ENCODE results near the gene ZNF891. TPM values are rescaled to one million over a fixed set of nuclear protein-coding genes. Genes with fewer than 3 reads are reported as not detected.

Gene ZNF891
- total RNA-seq, 1 experiment from 2014 or later = 0.02 TPM

- no peaks in the 10 kb centered on the region for H3K4me1 ChIP-seq (ENCODE audit: control insufficient read depth in 1 of 2, insufficient read depth in 2 of 2, low read length in 2 of 2)
- intact Hi-C loops (cut with micrococcal nuclease) = no loop called here
- H3K36me3 ChIP-seq (ENCODE audit: control insufficient read depth in 1 of 2, insufficient read depth in 2 of 2, low read length in 2 of 2) = no peaks in the 10 kb centered on the region
- no peak for DNase-seq (ENCODE audit: low read depth, low spot score)
- no peaks in the 10 kb centered on the region for H3K79me2 ChIP-seq (ENCODE audit: insufficient read depth, low read length)
- no peak overlapping the region for H3K27ac ChIP-seq (ENCODE audit: low read depth, low read length)
- no peaks in the 10 kb centered on the region for H3K9me2 ChIP-seq (ENCODE audit: insufficient read depth)
- H4K20me1 ChIP-seq (ENCODE audit: insufficient read depth) = no peaks in the 10 kb centered on the region
- peaks cover 21 to 38% of the 10 kb centered on the region in 2 experiments; a peak in 2 of 4 replicates for H3K9me3 ChIP-seq (ENCODE audit: control insufficient read depth in 1 of 2, insufficient read depth in 1 of 2, low read depth in 1 of 2, low read length in 2 of 2)
- BruUV-seq (replicated peaks) = no TSS peak
- H3K4me3 ChIP-seq (replicated peaks in 1 of 2; ENCODE audit: low read depth in 1 of 2, low read length in 2 of 2) = no peak overlapping the region
- TF ChIP-seq SP1 (IDR thresholded peaks at IDR 0.05; ENCODE audit: low read depth) (no peak), ZNF274 (IDR thresholded peaks at IDR 0.05; ENCODE audit: low read depth, low read length) (peak; percentile 72)
- TF ChIP-seq, protein P1, sequence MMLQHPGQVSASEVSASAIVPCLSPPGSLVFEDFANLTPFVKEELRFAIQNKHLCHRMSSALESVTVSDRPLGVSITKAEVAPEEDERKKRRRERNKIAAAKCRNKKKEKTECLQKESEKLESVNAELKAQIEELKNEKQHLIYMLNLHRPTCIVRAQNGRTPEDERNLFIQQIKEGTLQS (IDR thresholded peaks at IDR 0.05) = no peak
- TF ChIP-seq, protein P2, sequence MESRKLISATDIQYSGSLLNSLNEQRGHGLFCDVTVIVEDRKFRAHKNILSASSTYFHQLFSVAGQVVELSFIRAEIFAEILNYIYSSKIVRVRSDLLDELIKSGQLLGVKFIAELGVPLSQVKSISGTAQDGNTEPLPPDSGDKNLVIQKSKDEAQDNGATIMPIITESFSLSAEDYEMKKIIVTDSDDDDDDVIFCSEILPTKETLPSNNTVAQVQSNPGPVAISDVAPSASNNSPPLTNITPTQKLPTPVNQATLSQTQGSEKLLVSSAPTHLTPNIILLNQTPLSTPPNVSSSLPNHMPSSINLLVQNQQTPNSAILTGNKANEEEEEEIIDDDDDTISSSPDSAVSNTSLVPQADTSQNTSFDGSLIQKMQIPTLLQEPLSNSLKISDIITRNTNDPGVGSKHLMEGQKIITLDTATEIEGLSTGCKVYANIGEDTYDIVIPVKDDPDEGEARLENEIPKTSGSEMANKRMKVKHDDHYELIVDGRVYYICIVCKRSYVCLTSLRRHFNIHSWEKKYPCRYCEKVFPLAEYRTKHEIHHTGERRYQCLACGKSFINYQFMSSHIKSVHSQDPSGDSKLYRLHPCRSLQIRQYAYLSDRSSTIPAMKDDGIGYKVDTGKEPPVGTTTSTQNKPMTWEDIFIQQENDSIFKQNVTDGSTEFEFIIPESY (IDR thresholded peaks at IDR 0.05; ENCODE audit: extremely low read depth, insufficient replicate concordance, low read length) = no peak
- CTCF ChIA-PET = no interaction called here
- H2AFZ ChIP-seq (ENCODE audit: low read depth, low read length, poor library complexity, severe bottlenecking) = no peak overlapping the region
- no peaks in the 10 kb centered on the region for H3K27me3 ChIP-seq (ENCODE audit: insufficient read depth, low read length)
- POLR2A ChIA-PET = no interaction called here
- no peak overlapping the region for H3K4me2 ChIP-seq (ENCODE audit: low read length)
- RAD21 ChIA-PET (ENCODE audit: low non-redundant PET in 1 of 2, low total read pairs in 2 of 2, uncharacterized antibody in 2 of 2, unreplicated experiment in 2 of 2) = no interaction called here
- H3K9ac ChIP-seq (ENCODE audit: low read length) = no peak overlapping the region
- no peak for ATAC-seq
These were observed 9.5 kb downstream of the ZNF891 start for GRCh38 chr12:133120385-133121191.

- POLR2A ChIA-PET = no interaction called here
- intact Hi-C loops (cut with micrococcal nuclease) = no loop called here
- CTCF ChIA-PET = no interaction called here
- no peak for TF ChIP-seq POLR2AphosphoS5 (IDR thresholded peaks at IDR 0.05; ENCODE audit: low read depth, low read length)
- no peak for TF ChIP-seq RAD21 (IDR thresholded peaks at IDR 0.05; ENCODE audit: low read depth)
- TF ChIP-seq TCF7L2 (IDR thresholded peaks at IDR 0.05; ENCODE audit: borderline replicate concordance, extremely low read depth, insufficient read depth, insufficient read length) = no peak
- no peak for TF ChIP-seq CEBPB (IDR thresholded peaks at IDR 0.05; ENCODE audit: low read depth)
- no peak for TF ChIP-seq EZH2phosphoT487 (IDR thresholded peaks at IDR 0.05; ENCODE audit: borderline replicate concordance)
- TF ChIP-seq ELF1 (IDR thresholded peaks at IDR 0.05; ENCODE audit: borderline replicate concordance, low read depth) = no peak
- no peak for TF ChIP-seq SRF (IDR thresholded peaks at IDR 0.05; ENCODE audit: low read depth)
- no peak for TF ChIP-seq EZH2 (IDR thresholded peaks at IDR 0.05)
- no peak for TF ChIP-seq EGR1 (IDR thresholded peaks at IDR 0.05; ENCODE audit: low read depth)
- TF ChIP-seq REST (IDR thresholded peaks at IDR 0.05; ENCODE audit: low read depth) = no peak
These were observed 21.9 kb downstream of the ZNF891 start for GRCh38 chr12:133108150-133108549.

More at GRCh38 chr12:133108150-133108549, 21.9 kb downstream of the ZNF891 start:
- BruUV-seq (replicated peaks) = no TSS peak
- Histone ChIP-seq H3K27ac (ENCODE audit: low read depth, low read length) (no peak overlapping the region), H3K9me2 (ENCODE audit: insufficient read depth) (no peaks in the 10 kb centered on the region), H3K4me1 (ENCODE audit: control insufficient read depth in 1 of 2, insufficient read depth in 2 of 2, low read length in 2 of 2) (no peaks in the 10 kb centered on the region), H3K4me3 (replicated peaks in 1 of 2; ENCODE audit: low read depth in 1 of 2, low read length in 2 of 2) (no peak overlapping the region), H2AFZ (ENCODE audit: low read depth, low read length, poor library complexity, severe bottlenecking) (no peak overlapping the region), H3K9me3 (ENCODE audit: control insufficient read depth in 1 of 2, insufficient read depth in 1 of 2, low read depth in 1 of 2, low read length in 2 of 2) (peaks cover 34 to 50% of the 10 kb centered on the region in 2 experiments; a peak in 2 of 4 replicates), H3K4me2 (ENCODE audit: low read length) (no peak overlapping the region), H3K79me2 (ENCODE audit: insufficient read depth, low read length) (no peaks in the 10 kb centered on the region), H3K36me3 (ENCODE audit: control insufficient read depth in 1 of 2, insufficient read depth in 2 of 2, low read length in 2 of 2) (no peaks in the 10 kb centered on the region), H3K27me3 (ENCODE audit: insufficient read depth, low read length) (no peaks in the 10 kb centered on the region), H3K9ac (ENCODE audit: low read length) (no peak overlapping the region), H4K20me1 (ENCODE audit: insufficient read depth) (no peaks in the 10 kb centered on the region)
- RAD21 ChIA-PET (ENCODE audit: low non-redundant PET in 1 of 2, low total read pairs in 2 of 2, uncharacterized antibody in 2 of 2, unreplicated experiment in 2 of 2) = no interaction called here
- ATAC-seq = no peak
- DNase-seq (ENCODE audit: low read depth, low spot score) = no peak

Measured in HCT116 (cell line).